Kidney (tissue), 14 donors: ENCODE results near the gene FLAD1. TPM values are rescaled to one million over a fixed set of nuclear protein-coding genes. Genes with fewer than 3 reads are reported as not detected.
A peak's percentile ranks its signal among the peaks of the same experiment; 100 is the strongest.

ENCODE experiments used
- DNase-seq, 5 donors: peaks; one replicate each; pipeline ENCODE4 v3.0.0-alpha.2; 2013 to 2020
- FAIRE-seq: peaks from 2 replicates; lab custom pipeline; 2012; peaks lifted over from hg19 to GRCh38; lab: Jason Lieb, UNC
- H3K27ac ChIP-seq, 2 donors: one replicate each; pipeline ENCODE4 v1.7.0; 2013; ENCODE audit warnings: low read depth in 2 of 2, low read length in 2 of 2, inconsistent platforms in 1 of 2
- H3K27me3 ChIP-seq: one replicate; pipeline ENCODE4 v1.7.1; 2013; ENCODE audit warnings: low read length, inconsistent platforms; ENCODE audit not compliant: control insufficient read depth, insufficient read depth
- H3K36me3 ChIP-seq, 3 donors: one replicate each; pipeline versions ENCODE4 v1.7.0 to v1.7.1; 2013; ENCODE audit warnings: low read length in 3 of 3, control low read depth in 1 of 3, inconsistent platforms in 1 of 3; ENCODE audit not compliant: insufficient read depth in 3 of 3, control insufficient read depth in 2 of 3
- H3K4me1 ChIP-seq, 3 donors: one replicate each; pipeline versions ENCODE4 v1.7.0 to v1.7.1; 2013; ENCODE audit warnings: low read length in 3 of 3, inconsistent platforms in 1 of 3, low read depth in 1 of 3; ENCODE audit not compliant: control insufficient read depth in 2 of 3, insufficient read depth in 2 of 3
- H3K4me3 ChIP-seq, 3 donors: one replicate each; pipeline versions ENCODE4 v1.7.0 to v1.8.1; 2013; ENCODE audit warnings: low read length in 3 of 3, control low read depth in 1 of 3, inconsistent platforms in 1 of 3
- H3K9ac ChIP-seq, 3 donors: one replicate each; pipeline versions ENCODE4 v1.7.0 to v1.7.1; 2013; ENCODE audit warnings: low read length in 3 of 3, control low read depth in 1 of 3, inconsistent platforms in 1 of 3
- H3K9me3 ChIP-seq, 3 donors: one replicate each; pipeline versions ENCODE4 v1.7.0 to v1.7.1; 2013; ENCODE audit warnings: low read length in 3 of 3, control low read depth in 1 of 3, inconsistent platforms in 1 of 3; ENCODE audit not compliant: control insufficient read depth in 2 of 3, insufficient read depth in 1 of 3
- intact Hi-C: fragments of 100-400 bp; cut with DNase I; formaldehyde crosslinking; loops from one replicate; pipeline ENCODE4 v1.11.1; 2022
- polyA plus RNA-seq: library from polyadenylated mRNA; stranded (reverse); fragments of 350-450 nt; fragmentation: Illumina TruSeq; extraction: RNeasy Lipid Tissue Mini Kit (QIAGEN cat#74804); gene quantifications from one replicate; pipeline ENCODE4 v1.2.3, GENCODE V29; 2014; ENCODE audit warnings: low read depth, low replicate concordance; ENCODE audit not compliant: insufficient read depth
- total RNA-seq: library from RNA; stranded (reverse); fragmentation: NEBNext Ultra II Directional; extraction: Animal tissue kit (Norgen Biotek cat#: 25700); gene quantifications from one replicate; pipeline ENCODE4 v1.2.1, GENCODE V29; 2021
- TF ChIP-seq, protein P1 (sequence below): IDR thresholded peaks from 3 replicates; pipeline ENCODE4 v1.5.1; 2012; ENCODE audit warnings: mild to moderate bottlenecking, moderate library complexity, borderline replicate concordance; ENCODE audit not compliant: insufficient read depth; ENCODE audit errors: extremely low read depth
- donor health status: control.
- donor health status: control.
- donor health status: control.
- donor health status: control.
- donor health status: control.
- donor health status: DM: yes; HTN: yes; CAD: no.
- donor health status: Normal renal cell carcinoma (clear cell type).

FLAD1 gene
- total and polyA plus RNA-seq, 2 donors from 2014 or later, result 34.1 to 37.9 TPM

DNA sequence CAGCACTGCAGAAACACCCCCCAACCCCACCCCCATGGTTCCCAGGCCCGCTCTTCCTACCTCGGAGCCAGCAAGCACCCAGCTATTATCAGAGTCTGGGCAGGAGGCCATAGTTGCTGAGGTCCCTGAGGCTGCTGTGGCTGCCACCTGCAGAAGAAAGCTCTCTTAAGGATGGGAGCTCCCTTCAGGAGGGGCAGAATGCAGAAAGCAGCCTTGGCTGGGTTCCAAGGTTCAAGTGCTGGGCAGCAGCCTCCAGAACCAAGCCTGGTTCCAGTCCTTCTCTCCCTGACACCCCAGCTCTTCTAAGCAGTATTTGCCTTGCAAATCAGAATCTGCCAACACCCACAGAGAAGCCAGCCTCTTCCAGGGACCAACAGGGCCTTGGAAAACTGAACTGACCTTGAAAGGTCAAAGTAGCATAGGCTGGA lies 29.5 kb upstream of the FLAD1 start:
- peaks cover 4 to 37% (median 19%) of the 10 kb centered on the region in 3 donors for H3K4me1 ChIP-seq
- TF ChIP-seq, protein P1, sequence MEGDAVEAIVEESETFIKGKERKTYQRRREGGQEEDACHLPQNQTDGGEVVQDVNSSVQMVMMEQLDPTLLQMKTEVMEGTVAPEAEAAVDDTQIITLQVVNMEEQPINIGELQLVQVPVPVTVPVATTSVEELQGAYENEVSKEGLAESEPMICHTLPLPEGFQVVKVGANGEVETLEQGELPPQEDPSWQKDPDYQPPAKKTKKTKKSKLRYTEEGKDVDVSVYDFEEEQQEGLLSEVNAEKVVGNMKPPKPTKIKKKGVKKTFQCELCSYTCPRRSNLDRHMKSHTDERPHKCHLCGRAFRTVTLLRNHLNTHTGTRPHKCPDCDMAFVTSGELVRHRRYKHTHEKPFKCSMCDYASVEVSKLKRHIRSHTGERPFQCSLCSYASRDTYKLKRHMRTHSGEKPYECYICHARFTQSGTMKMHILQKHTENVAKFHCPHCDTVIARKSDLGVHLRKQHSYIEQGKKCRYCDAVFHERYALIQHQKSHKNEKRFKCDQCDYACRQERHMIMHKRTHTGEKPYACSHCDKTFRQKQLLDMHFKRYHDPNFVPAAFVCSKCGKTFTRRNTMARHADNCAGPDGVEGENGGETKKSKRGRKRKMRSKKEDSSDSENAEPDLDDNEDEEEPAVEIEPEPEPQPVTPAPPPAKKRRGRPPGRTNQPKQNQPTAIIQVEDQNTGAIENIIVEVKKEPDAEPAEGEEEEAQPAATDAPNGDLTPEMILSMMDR, result no peak
- H3K27me3 ChIP-seq, result no peaks in the 10 kb centered on the region
- intact Hi-C loops, result no loop called here
- no peak for DNase-seq
- peak overlapping the region in 2 of 3 donors; percentile 2 to 7 for H3K4me3 ChIP-seq
- H3K27ac ChIP-seq, result peak overlapping the region in 1 of 2 donors; percentile 32
- H3K9ac ChIP-seq, result peak overlapping the region in 1 of 3 donors; percentile 82
- H3K9me3 ChIP-seq, result no peaks in the 10 kb centered on the region
- H3K36me3 ChIP-seq, result peaks cover 0 to 8% (median under 1%) of the 10 kb centered on the region in 3 donors
- FAIRE-seq, result no peak

DNA sequence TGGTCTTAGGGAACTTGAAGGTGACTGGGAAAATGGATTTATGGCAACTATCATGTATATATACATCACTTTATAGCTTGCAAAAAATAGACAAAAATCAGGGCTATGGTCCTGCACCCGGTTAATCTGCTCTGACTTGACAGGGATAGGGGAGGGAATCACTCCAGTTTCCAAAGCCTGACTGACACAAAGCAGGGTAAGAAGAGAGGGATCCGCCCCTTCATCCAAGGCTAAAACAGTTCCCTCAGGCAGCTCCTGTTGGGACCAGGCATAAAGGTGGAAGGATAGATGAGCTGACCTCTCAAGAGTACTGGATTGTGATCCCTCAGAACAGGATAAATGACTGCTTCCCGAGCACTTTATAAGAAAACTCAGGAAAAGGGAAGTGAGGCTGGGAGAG lies 28.6 kb upstream of the FLAD1 start:
- H3K9ac ChIP-seq, result peak overlapping the region in 1 of 3 donors; percentile 82
- TF ChIP-seq, protein P1, result no peak
- peak overlapping the region in 1 of 3 donors; percentile 88 for H3K4me3 ChIP-seq
- H3K27ac ChIP-seq, result peak overlapping the region; percentile 17 to 78
- peaks cover 0 to 8% (median 0%) of the 10 kb centered on the region in 3 donors for H3K36me3 ChIP-seq
- intact Hi-C loops, result no loop called here
- H3K9me3 ChIP-seq, result no peaks in the 10 kb centered on the region
- no peaks in the 10 kb centered on the region for H3K27me3 ChIP-seq
- FAIRE-seq, result no peak
- peaks cover 4 to 37% (median 19%) of the 10 kb centered on the region in 3 donors for H3K4me1 ChIP-seq
- no peak for DNase-seq

DNA sequence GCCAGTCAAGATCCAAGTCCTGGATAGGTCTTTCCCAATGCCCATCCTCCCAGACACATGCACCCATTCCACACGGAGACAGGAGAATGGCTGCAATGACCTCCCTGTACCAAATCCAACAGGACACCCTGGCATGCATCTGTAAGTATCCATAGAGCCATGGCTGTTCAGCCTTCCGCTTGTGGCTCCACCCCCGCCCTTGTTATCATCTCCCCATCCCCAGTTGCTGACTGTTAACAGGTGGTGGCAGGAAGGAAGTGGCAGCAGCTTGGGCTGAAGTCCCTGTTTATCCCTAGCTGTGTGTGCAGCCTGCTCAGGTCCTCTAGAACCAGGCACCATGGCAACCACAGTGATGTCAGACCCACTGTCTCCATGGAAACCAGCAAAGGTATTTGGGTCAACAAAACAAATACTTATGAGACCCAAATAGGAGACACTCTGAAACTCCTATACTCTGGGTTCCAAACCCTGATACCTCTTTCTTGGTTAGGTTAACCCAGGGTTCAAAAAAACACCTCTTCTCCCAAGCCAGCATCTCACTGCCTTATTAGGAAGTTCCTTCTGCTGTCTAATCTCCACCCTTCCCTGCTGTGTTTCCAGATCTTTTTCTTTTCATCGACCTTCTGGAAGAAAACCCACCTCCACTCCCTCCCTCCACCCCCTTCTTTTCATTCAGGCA lies 28.0 kb upstream of the FLAD1 start:
- DNase-seq (peak; percentile 80 to 88 (median 85)), FAIRE-seq (no peak)
- H3K4me1 ChIP-seq, result peaks cover 4 to 37% (median 19%) of the 10 kb centered on the region in 3 donors
- H3K27me3 ChIP-seq, result no peaks in the 10 kb centered on the region
- TF ChIP-seq, protein P1, result no peak
- peak overlapping the region; percentile 66 to 78 for H3K27ac ChIP-seq
- H3K9me3 ChIP-seq, result no peaks in the 10 kb centered on the region
- peak overlapping the region; percentile 86 to 90 (median 88) for H3K4me3 ChIP-seq
- intact Hi-C loops, result no loop called here
- H3K9ac ChIP-seq, result peak overlapping the region; percentile 30 to 82 (median 73)
- peaks cover 0 to 8% (median 0%) of the 10 kb centered on the region in 3 donors for H3K36me3 ChIP-seq
